HG02885 (cell line): ENCODE data around the gene UBE2U.
"Not testable (repeated sequence)": the region's sequence is repeated elsewhere in the genome, so short reads cannot be mapped to it uniquely, and the experiment has no call there.

Experiments
- ATAC-seq: cut with Tn5 transposase; IDR thresholded peaks from one replicate; pipeline ENCODE4 v1.9.1; 2021; ENCODE audit warnings: mild to moderate bottlenecking; ENCODE audit not compliant: unreplicated experiment, poor library complexity

Gene UBE2U

GRCh38 chr1:64235181-64235580 is 31.8 kb downstream of the UBE2U start:
- no peak for ATAC-seq

DNA sequence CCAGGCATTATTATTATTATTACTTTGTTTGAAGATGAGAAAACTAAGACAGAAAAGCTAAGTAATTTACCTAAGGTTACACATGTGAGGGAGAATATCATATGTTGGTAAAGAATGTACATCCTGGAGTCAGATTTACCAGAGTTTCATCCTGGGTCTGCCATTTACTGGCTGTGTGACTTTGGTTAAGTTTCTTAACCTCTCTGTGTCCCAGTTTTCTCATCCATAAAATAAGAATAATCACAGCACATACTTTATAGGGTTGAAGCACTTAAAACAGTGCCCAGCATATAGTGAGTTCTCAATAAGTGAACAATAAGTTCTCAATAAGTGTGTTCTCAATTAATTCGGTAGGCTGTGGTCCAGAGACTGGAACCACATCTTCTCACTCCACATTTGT is 32.5 kb downstream of the UBE2U start:
- no peak for ATAC-seq

DNA sequence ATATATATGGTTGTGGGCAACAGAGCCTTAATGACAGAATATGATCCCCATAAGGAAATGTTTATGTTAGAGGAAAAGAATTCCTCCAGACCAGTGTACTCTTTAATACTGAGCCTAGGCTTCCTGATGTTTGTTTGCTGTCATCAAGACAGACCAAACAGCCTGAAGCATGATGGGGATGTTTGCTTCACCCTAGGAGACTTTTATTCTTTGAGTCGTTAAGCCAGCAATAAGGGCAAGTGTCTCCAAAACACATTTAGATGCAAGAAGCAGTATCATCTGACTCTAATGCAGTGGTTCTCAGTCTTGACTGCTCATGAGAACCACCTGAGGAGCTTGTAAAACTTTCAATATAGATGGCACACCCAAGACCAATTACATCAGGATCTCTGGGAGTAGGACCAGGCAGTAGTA is 33.1 kb downstream of the UBE2U start:
- ATAC-seq = no peak

- not testable (repeated sequence) for ATAC-seq
These were observed 36.1 kb downstream of the UBE2U start for GRCh38 chr1:64239519-64239918.

DNA sequence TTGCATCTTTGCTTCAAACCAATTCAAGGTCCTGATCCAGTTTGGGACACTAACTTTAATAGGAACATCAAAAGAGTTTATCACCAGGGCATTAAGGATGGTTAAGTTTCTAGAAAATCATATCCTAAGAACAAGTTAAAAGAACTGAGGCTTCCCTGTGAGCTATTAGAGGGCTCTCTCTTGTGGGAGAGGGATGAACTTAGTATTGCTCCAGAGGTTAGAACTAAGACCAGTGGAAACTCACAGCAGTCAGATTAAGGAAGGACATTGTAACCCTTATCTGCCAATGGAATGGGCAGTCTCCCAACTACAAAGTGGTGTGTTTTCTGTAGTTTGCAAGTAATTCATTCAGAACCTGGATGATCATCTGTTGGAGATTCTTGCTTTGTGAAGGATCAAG is 36.8 kb downstream of the UBE2U start:
- no peak for ATAC-seq

- ATAC-seq = no peak
These were observed 37.6 kb downstream of the UBE2U start for GRCh38 chr1:64241069-64241468.

DNA sequence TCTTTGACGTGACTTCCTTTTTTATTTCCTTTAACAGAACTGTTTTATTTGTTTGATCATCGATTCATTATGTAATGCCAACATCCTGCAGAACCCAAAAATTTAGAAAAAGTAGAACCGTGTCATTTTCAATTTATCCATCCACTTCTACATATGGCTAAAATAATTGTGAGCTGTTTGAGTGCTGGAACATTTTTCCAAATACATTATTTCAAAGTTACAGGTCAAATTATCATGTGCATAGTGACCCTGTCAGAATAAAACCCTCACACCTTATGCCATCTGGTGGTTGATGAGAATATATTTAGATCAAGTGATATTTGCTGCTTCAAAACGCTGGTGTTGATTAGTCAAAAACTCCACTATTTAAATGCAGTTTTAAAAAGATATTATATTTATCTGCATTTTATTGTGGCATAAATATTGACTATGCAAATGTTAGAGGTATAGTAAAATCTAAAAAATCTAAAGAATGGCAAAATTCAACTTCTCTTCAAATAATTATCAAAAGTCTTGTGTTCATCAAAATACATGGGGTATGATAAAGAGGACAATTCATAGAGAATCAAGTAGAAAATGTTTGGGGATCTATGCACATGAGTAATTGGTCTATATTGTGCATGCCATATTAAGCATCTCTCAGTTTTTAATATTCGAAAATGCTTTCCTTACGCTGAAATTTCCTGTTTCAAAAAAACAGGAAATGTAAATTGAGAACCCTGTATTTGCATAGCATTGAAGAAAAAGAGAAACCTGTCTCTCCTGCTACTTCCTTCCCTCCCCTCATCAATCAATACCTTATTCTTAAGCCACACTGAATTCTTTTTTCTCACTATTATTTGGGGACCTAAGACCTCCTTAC is 39.7 kb downstream of the UBE2U start:
- no peak for ATAC-seq

GRCh38 chr1:64243757-64244080 is 40.3 kb downstream of the UBE2U start:
- no peak for ATAC-seq

DNA sequence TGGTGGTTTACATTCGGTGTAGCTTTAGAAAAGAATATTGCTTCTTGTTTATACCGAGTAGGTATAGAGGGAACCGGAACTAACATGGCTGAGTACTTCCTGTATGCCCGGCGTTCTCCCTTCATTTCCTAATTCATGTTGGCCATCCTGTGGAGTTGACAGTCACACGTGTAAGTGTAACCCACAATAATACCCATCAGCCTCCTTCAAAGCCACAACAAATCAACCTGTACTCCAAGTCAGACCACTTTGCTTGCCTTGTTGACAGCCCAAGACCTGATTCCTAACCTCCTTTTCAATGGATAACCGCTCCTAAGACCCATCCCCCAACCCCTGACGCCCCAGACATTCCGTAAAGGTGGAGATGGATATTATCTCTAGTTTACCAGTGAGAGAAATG is 42.1 kb downstream of the UBE2U start:
- ATAC-seq = no peak

DNA sequence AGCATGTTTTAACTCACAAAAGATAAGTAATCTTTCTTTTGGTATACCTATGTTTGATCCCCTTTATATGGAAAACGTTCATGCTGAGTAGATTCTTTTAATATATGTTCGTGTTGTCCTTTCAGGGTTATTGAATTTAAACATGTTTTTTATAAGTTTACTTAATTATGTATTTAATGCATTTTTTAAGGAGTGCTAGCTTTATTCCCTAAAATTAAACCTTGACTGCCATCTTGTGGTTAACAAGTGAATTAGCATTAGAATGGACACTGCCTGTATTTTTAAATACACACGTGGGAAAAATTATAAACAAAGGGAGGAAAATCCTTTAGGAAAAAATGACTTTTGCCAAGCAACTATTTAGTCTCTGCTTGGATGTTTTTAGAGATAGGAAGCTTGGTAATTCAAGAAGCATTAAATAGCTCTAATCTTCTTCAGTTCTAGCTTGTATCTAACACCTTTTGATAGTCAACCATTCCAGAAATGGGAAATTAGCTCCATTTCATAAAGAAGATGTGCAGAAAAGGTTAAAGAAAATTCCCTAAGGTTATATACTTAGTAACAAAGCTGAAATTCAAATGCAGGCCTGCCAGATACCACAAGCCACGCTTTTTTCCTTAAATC is 43.0 kb downstream of the UBE2U start:
- no peak for ATAC-seq

GRCh38 chr1:64248065-64248464 is 44.6 kb downstream of the UBE2U start:
- no peak for ATAC-seq

DNA sequence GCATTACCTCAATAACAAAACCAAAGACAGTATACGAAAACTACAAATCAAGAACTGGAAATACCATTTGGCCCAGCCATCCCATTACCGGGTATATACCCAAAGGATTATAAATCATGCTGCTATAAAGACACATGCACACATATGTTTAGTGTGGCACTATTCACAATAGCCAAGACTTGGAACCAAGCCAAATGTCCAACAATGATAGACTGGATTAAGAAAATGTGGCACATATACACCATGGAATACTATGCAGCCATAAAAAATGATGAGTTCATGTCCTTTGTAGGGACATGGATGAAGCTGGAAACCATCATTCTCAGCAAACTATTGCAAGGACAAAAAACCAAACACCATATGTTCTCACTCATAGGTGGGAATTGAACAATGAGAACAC is 47.0 kb downstream of the UBE2U start:
- ATAC-seq = not testable (repeated sequence)

DNA sequence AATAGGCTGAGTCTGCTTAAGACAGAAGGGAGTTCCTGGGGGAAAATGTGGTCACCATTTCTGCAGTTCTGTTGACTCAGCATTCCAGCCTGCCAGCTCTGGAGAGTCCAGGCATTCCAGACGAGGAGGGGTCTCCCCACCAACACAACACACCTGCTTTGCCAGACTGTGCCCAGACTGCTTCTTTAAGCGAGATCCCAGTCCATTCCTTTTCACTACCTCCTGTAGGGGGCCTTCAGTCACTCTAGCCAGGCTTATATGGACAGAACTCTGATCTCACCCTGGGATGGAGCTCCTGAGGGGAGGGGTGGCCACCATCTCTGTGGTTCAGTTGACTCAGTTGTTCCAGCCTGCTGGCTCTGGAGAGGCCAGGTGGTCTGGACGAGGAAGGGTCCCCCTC is 48.5 kb downstream of the UBE2U start:
- no peak for ATAC-seq

DNA sequence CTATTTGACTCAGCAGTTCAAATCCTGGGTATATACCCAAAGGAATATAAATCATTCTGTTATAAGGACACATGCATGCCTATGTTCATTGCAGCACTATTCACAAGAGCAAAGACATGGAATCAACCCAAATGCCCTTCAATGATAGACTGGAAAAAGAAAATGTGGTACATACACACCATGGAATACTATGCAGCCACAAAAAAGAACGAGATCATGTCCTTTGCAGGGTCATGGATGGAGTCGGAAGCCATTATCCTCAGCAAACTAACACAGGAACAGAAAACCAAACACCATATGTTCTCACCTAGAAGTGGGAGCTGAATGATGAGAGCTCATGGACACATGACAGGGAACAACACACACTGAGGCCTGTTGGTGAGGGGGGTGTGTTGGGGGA is 53.8 kb downstream of the UBE2U start:
- not testable (repeated sequence) for ATAC-seq

- ATAC-seq = not testable (repeated sequence)
These were observed 55.0 kb downstream of the UBE2U start for GRCh38 chr1:64258444-64258843.

GRCh38 chr1:64263335-64263734 is 59.9 kb downstream of the UBE2U start:
- ATAC-seq = no peak

GRCh38 chr1:64263856-64264255 is 60.4 kb downstream of the UBE2U start:
- ATAC-seq = no peak

DNA sequence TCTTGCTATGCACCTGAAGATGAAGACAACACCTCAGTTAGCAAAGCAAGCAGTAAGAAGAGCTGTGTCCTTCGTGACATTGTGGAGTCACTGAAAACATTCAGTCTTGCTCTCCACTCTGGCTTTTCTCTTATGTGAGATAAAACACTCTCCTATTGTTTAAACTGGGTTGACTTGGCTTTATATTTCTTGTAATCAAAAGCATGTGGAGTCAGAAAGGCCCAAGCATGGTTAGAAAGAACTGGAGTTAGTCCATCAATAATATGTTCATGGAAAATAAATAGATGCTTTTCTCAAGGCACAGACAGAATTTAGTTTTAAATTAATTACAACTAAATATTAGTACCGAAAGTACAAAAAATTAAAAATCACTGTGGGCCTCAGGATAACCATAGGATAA is 61.7 kb downstream of the UBE2U start:
- no peak for ATAC-seq

DNA sequence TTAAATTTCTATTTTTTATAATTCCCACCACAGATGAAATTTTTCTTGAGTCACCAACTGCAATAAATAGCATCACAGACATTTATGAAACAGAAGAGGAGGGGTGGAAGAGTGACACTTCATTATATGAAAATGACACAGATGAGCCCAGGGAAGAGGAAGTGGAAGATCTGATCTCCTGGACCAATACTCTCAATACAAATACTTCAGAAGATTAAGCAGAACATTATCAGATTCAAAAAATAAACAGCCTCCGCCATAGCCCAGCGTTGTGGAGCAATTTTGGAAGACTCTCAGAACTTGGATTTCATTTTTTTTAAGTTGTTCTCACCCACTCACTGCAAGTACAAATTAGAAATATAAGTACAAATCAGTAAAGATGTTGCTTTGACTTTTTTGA is 63.6 kb downstream of the UBE2U start:
- no peak for ATAC-seq

DNA sequence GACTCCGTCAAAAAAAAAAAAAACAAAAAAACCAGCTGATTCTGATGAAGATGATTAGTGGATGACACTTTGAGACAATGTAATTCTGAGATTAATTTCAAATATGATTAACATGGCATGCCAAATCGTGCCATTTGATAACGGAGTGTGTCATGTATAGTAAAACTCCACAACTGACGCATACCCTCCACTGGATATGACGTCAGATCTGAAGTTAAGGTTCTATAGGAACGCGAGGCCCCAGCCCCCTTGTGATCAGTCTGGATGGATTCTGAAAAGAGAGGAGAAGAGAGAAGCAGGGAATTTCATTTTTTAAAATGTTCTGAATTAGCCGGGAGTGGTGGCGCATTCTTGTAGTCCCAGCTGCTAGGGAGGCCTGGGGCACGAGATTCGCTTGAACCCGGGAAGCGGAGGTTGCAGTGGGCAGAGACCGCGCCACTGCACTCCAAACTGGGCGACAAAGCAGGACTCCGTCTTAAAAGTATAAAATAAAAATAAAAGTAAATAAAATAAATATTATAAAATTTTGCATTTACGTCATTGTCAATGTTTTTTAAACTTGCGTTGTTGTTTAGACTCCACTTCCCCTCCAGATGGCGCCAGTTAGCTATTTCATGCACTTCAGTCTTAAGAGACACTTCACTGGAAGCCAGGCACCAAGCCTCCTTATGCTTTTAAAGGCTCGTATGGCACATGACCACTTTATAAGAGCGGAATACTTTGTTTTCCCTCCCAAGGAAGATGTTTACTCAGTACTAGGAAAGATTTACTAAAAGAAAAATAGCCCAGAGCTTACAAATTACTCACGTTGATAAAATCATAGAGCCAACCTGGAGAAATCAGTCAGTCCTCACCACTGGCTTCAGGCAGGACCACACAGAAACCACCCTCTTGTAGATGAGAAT is 65.5 kb downstream of the UBE2U start:
- ATAC-seq = peak; percentile 65

- ATAC-seq = no peak
These were observed 66.1 kb downstream of the UBE2U start for GRCh38 chr1:64269558-64269884.
